ENCODE results near the gene UBR4.

UBR4 gene

DNA sequence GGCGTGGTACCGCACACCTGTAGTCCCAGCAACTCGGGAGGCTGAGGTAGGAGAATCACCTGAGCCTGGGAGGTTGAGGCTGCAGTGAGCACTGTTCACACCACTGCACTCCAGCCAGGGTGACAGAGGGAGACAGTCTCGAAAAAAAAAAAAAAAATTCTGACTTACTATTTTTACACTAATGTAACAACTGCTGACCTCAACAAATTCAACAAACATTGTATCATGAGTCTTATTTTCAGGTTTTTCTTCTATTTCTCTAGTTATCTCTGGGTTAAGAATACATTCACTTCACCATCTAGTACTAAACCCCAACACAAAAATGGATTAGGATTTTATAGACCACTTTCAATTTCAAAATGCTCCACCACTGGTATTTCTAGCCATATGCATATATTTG, 72.9 kb downstream of the UBR4 start:
- Histone ChIP-seq H3K27ac (no peak overlapping the region), H3K36me3 (ENCODE audit: insufficient read depth, low read length) (peaks cover 98% of the 10 kb centered on the region), H3K9ac (ENCODE audit: insufficient read length) (no peak overlapping the region), H3K4me3 (no peak overlapping the region), H3K9me3 (ENCODE audit: low read depth, low read length) (peaks cover 13% of the 10 kb centered on the region; the same call in 1 of the 2 replicates)
- TF ChIP-seq FOXP2 (optimal IDR thresholded peaks at IDR 0.05; ENCODE audit: control extremely low read depth, extremely low read length, insufficient read depth) (no peak), EZH2 (IDR thresholded peaks at IDR 0.05) (no peak), POLR2AphosphoS5 (IDR thresholded peaks at IDR 0.05; ENCODE audit: borderline replicate concordance, low read depth, low read length) (no peak)
- DNase-seq (ENCODE audit: low read depth, low spot score) = no peak

DNA sequence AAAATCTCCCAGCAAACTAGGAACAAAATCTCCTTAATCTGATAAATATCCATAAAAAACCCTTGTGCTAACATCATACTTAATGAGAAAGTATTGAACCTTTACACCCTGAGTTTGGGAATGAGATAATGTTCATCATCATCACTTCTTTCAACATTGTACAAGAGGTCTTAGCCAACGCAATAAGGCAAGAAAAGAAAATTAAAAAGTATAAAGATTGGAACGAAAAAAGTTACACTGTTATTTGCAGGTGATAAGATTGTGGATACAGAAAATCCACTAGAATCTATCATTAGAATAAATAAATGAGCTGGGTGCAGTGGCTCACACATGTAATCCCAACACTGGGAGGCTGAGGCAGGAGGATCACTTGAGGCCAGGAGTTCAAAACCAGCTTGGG, 76.7 kb downstream of the UBR4 start:
- Histone ChIP-seq H3K4me3 (no peak overlapping the region), H3K36me3 (ENCODE audit: insufficient read depth, low read length) (peaks cover 95% of the 10 kb centered on the region), H3K9me3 (ENCODE audit: low read depth, low read length) (peaks cover 13% of the 10 kb centered on the region; the same call in 1 of the 2 replicates), H3K9ac (ENCODE audit: insufficient read length) (no peak overlapping the region), H3K27ac (no peak overlapping the region)
- no peak for DNase-seq (ENCODE audit: low read depth, low spot score)
- no peak for TF ChIP-seq FOXP2 (optimal IDR thresholded peaks at IDR 0.05; ENCODE audit: control extremely low read depth, extremely low read length, insufficient read depth)
- TF ChIP-seq EZH2 (IDR thresholded peaks at IDR 0.05) = no peak
- no peak for TF ChIP-seq POLR2AphosphoS5 (IDR thresholded peaks at IDR 0.05; ENCODE audit: borderline replicate concordance, low read depth, low read length)

DNA sequence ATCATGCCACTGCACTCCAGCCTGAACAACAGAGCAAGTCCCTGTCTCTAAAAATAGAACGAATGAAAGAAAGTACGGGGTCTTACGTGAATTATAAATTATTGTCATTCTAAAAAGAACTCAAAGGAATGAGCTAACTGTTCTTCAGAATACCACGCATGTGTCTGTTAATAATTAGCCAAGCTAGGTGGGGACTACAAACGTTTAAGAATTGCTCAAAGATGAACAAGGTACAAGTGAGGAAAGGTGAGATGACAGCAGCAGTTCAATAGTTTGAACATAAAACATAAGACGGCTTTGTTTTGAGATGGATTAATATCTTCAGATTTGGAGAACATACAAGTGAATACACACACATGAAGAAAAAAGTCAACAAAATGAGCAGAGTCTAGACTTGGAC, 79.6 kb downstream of the UBR4 start:
- no peak for DNase-seq (ENCODE audit: low read depth, low spot score)
- TF ChIP-seq EZH2 (IDR thresholded peaks at IDR 0.05) (no peak), FOXP2 (optimal IDR thresholded peaks at IDR 0.05; ENCODE audit: control extremely low read depth, extremely low read length, insufficient read depth) (no peak), POLR2AphosphoS5 (IDR thresholded peaks at IDR 0.05; ENCODE audit: borderline replicate concordance, low read depth, low read length) (no peak)
- peaks cover 95% of the 10 kb centered on the region for H3K36me3 ChIP-seq (ENCODE audit: insufficient read depth, low read length)
- no peak overlapping the region for H3K27ac ChIP-seq
- no peak overlapping the region for H3K4me3 ChIP-seq
- H3K9ac ChIP-seq (ENCODE audit: insufficient read length) = no peak overlapping the region
- H3K9me3 ChIP-seq (ENCODE audit: low read depth, low read length) = peaks cover 13% of the 10 kb centered on the region; the same call in 1 of the 2 replicates

DNA sequence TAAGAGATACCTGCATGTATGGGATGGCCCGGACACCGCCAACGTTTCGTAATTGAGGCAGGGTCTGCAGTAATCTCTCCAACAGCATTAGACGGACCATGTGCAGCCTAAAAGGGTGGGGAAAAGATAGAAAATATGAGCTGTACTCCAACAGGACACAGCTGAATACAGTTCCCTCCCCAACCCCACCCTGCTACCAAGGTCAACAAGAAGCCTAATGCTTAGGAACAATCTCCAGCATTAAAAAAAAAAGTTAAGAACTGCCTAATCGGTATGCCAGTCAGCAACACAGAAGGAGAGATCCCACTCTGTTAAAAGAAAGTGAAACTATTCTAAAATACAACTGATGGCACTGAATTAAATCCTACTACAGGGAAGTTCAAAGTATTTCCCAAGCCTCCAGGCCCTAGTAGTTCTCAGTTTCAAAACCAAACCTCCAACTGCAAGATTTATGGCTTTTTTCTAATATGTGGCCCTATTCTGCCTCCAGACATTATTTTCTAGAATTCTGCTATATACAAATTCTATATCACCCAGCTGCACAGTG, 81.0 kb downstream of the UBR4 start:
- no peak for TF ChIP-seq POLR2AphosphoS5 (IDR thresholded peaks at IDR 0.05; ENCODE audit: borderline replicate concordance, low read depth, low read length)
- no peak for TF ChIP-seq FOXP2 (optimal IDR thresholded peaks at IDR 0.05; ENCODE audit: control extremely low read depth, extremely low read length, insufficient read depth)
- TF ChIP-seq EZH2 (IDR thresholded peaks at IDR 0.05) = no peak
- H3K9me3 ChIP-seq (ENCODE audit: low read depth, low read length) = peaks cover 7% of the 10 kb centered on the region; the same call in 1 of the 2 replicates
- peaks cover 96% of the 10 kb centered on the region for H3K36me3 ChIP-seq (ENCODE audit: insufficient read depth, low read length)
- H3K27ac ChIP-seq = no peak overlapping the region
- H3K4me3 ChIP-seq = no peak overlapping the region
- H3K9ac ChIP-seq (ENCODE audit: insufficient read length) = no peak overlapping the region
- no peak for DNase-seq (ENCODE audit: low read depth, low spot score)

DNA sequence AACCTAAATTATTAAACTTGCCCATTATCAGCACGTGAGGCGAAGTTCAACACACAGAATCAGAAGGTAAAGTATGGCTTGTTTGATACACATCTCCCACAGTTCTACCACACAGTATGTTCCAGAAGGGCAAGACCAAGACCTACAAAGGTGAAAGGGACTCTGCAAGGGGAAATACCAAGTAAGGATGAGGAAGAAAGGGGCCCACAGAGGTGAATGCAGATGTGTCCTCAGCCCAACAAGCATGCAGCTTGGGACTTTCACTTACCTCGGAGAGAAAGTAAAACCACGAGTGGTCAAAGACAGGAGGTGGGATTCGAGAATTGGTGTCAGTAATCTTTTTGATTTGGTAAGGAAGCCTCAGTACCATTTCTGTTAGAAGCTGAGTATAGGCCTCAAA, 85.8 kb downstream of the UBR4 start:
- H3K36me3 ChIP-seq (ENCODE audit: insufficient read depth, low read length) = peaks cover 100% of the 10 kb centered on the region
- H3K9me3 ChIP-seq (ENCODE audit: low read depth, low read length) = no peaks in the 10 kb centered on the region
- TF ChIP-seq POLR2AphosphoS5 (IDR thresholded peaks at IDR 0.05; ENCODE audit: borderline replicate concordance, low read depth, low read length) (no peak), FOXP2 (optimal IDR thresholded peaks at IDR 0.05; ENCODE audit: control extremely low read depth, extremely low read length, insufficient read depth) (no peak), EZH2 (IDR thresholded peaks at IDR 0.05) (no peak)
- no peak overlapping the region for H3K4me3 ChIP-seq
- H3K27ac ChIP-seq = no peak overlapping the region
- H3K9ac ChIP-seq (ENCODE audit: insufficient read length) = no peak overlapping the region
- DNase-seq (ENCODE audit: low read depth, low spot score) = no peak

DNA sequence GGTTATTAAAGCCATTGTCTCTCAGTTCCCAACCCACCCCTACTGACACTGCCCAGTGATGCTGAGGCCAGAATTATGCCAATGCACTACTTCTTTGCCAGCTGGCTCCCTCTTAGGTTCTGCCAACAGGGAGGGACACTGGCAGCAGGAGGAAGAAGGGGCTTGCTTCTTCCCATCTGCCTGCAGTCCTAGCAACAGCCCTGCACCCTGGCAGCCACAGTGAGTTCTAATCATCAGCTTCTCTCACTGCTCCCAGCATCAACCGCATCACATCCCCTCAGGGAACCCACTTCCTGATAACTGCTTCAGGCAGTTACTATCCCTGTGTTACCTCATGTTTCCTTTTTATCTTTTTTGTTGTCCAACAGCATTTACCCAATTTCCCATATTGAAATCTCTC, 86.2 kb downstream of the UBR4 start:
- DNase-seq (ENCODE audit: low read depth, low spot score) = no peak
- no peak overlapping the region for H3K4me3 ChIP-seq

DNA sequence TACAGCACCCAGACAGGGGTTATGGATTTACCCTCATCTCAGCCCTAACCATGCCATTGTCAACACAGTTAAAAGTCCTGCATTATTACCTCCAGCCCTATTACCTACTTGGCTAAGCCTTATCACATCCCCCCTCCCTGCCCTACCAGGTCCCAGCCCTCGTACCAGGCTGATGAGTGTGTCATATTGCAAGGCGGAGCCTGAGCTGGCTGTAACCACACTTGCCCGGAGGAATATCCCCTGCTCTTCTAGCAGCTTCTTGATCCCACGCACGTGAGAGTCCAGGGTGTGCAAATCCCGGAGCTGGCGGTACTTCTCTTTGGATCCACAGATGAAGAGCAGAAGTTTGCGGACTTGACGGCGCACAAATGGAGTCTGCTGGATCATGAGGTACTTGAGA, 87.4 kb downstream of the UBR4 start:
- TF ChIP-seq POLR2AphosphoS5 (IDR thresholded peaks at IDR 0.05; ENCODE audit: borderline replicate concordance, low read depth, low read length) = no peak
- TF ChIP-seq FOXP2 (optimal IDR thresholded peaks at IDR 0.05; ENCODE audit: control extremely low read depth, extremely low read length, insufficient read depth) = no peak
- TF ChIP-seq EZH2 (IDR thresholded peaks at IDR 0.05) = no peak
- no peak for DNase-seq (ENCODE audit: low read depth, low spot score)

More for the DNA sequence above, 86.2 kb downstream of the UBR4 start:
- H3K36me3 ChIP-seq (ENCODE audit: insufficient read depth, low read length) = peaks cover 100% of the 10 kb centered on the region
- no peaks in the 10 kb centered on the region for H3K9me3 ChIP-seq (ENCODE audit: low read depth, low read length)
- H3K9ac ChIP-seq (ENCODE audit: insufficient read length) = no peak overlapping the region
- no peak for TF ChIP-seq FOXP2 (optimal IDR thresholded peaks at IDR 0.05; ENCODE audit: control extremely low read depth, extremely low read length, insufficient read depth)
- TF ChIP-seq EZH2 (IDR thresholded peaks at IDR 0.05) = no peak
- no peak for TF ChIP-seq POLR2AphosphoS5 (IDR thresholded peaks at IDR 0.05; ENCODE audit: borderline replicate concordance, low read depth, low read length)
- H3K27ac ChIP-seq = no peak overlapping the region

DNA sequence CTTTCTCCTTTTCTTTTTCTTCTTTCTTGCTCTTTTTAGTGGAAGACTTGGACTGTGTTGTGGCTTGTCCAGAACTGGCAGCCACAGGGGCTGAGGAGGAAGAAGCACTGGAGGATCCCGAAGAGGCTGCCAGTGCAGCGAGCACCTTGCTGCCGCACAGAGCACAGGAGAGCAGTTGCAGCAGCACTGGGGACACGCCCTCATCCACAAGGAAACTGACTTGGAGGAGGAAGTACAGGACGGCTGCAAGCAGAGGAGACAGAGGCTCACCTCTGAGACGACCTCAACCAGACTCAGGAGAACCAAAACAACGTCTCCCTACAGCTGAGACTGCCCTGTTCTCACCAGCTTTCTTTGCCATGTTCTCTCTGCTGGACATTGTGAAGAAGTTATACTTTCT, 88.9 kb downstream of the UBR4 start:
- Histone ChIP-seq H3K9me3 (ENCODE audit: low read depth, low read length) (no peaks in the 10 kb centered on the region), H3K9ac (ENCODE audit: insufficient read length) (no peak overlapping the region), H3K36me3 (ENCODE audit: insufficient read depth, low read length) (peaks cover 99% of the 10 kb centered on the region), H3K4me3 (no peak overlapping the region), H3K27ac (no peak overlapping the region)
- TF ChIP-seq EZH2 (IDR thresholded peaks at IDR 0.05) = no peak
- TF ChIP-seq FOXP2 (optimal IDR thresholded peaks at IDR 0.05; ENCODE audit: control extremely low read depth, extremely low read length, insufficient read depth) = no peak
- TF ChIP-seq POLR2AphosphoS5 (IDR thresholded peaks at IDR 0.05; ENCODE audit: borderline replicate concordance, low read depth, low read length) = no peak
- no peak for DNase-seq (ENCODE audit: low read depth, low spot score)

More for the DNA sequence above, 87.4 kb downstream of the UBR4 start:
- Histone ChIP-seq H3K9me3 (ENCODE audit: low read depth, low read length) (no peaks in the 10 kb centered on the region), H3K27ac (no peak overlapping the region), H3K4me3 (no peak overlapping the region), H3K9ac (ENCODE audit: insufficient read length) (no peak overlapping the region), H3K36me3 (ENCODE audit: insufficient read depth, low read length) (peaks cover 99% of the 10 kb centered on the region)

DNA sequence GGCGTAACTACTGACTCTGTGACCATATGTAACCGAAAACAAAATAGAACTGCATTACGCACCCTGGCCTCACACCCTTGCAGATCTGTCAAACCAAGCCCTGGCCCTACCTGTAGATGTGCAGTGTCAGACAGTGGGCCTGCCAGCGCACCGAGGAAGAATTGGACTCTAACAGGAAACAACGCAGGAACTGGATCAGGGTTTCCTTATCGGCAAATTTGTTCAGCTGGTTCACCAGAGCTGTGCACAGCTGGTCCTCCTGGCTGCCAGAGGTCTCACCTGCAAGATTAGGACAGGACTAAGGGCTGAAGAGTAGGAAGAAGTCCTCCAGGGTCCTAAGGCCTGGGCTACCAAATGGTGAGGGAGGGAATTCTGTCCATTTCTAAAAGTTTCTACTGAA, 90.0 kb downstream of the UBR4 start:
- peaks cover 99% of the 10 kb centered on the region for H3K36me3 ChIP-seq (ENCODE audit: insufficient read depth, low read length)
- no peaks in the 10 kb centered on the region for H3K9me3 ChIP-seq (ENCODE audit: low read depth, low read length)
- DNase-seq (ENCODE audit: low read depth, low spot score) = no peak
- H3K9ac ChIP-seq (ENCODE audit: insufficient read length) = no peak overlapping the region
- no peak overlapping the region for H3K4me3 ChIP-seq
- no peak overlapping the region for H3K27ac ChIP-seq
- TF ChIP-seq EZH2 (IDR thresholded peaks at IDR 0.05) = no peak
- no peak for TF ChIP-seq POLR2AphosphoS5 (IDR thresholded peaks at IDR 0.05; ENCODE audit: borderline replicate concordance, low read depth, low read length)
- no peak for TF ChIP-seq FOXP2 (optimal IDR thresholded peaks at IDR 0.05; ENCODE audit: control extremely low read depth, extremely low read length, insufficient read depth)

Measured in SK-N-MC (cell line).